IMR-90 (cell line): ENCODE measurements around the gene USP12. TPM values are rescaled to one million over a fixed set of nuclear protein-coding genes. Genes with fewer than 3 reads are reported as not detected.

ENCODE experiments used
- ATAC-seq: fragments of 200-7000 bp; cut with Tn5 transposase; 2 replicates; pipeline ENCODE4 v1.9.1; 2020; ENCODE audit warnings: low read depth, mild to moderate bottlenecking, moderate library complexity
- BruUV-seq: library from RNA; stranded (reverse); fragments of 400-500 nt; replicated peaks from 2 replicates; lab custom pipeline; 2021; lab: Mats Ljungman, UMichigan
- CTCF ChIA-PET: fragments of 300-600 bp; formaldehyde crosslinking; extraction: SDS; loops from one replicate; lab custom pipeline; 2021; ENCODE audit warnings: antibody characterized with exemption; lab: Yijun Ruan, JAX
- POLR2A ChIA-PET: fragments of 300-600 bp; sonication (Branson Sonifier 250); formaldehyde crosslinking; loops from one replicate; lab custom pipeline; 2022; ENCODE audit warnings: antibody characterized with exemption; ENCODE audit not compliant: unreplicated experiment; lab: Charles Lee
- DNase-seq: peaks from one replicate; pipeline ENCODE4 v3.0.0; 2013
- H2AFZ ChIP-seq: replicated peaks from 2 replicates; pipeline ENCODE3; 2013; ENCODE audit warnings: low read length, mild to moderate bottlenecking; ENCODE audit not compliant: poor library complexity
- H2AK5ac ChIP-seq: 2 replicates; pipeline ENCODE4 v1.6.1; 2013; ENCODE audit warnings: low read depth, low read length, inconsistent platforms
- H2AK9ac ChIP-seq: replicated peaks from 2 replicates; pipeline ENCODE3; 2013; ENCODE audit warnings: mild to moderate bottlenecking, low read depth, low read length, moderate library complexity; ENCODE audit not compliant: poor library complexity
- H2BK120ac ChIP-seq: 2 replicates; pipeline ENCODE4 v1.6.1; 2013; ENCODE audit warnings: low read depth, low read length, inconsistent platforms
- H2BK15ac ChIP-seq: 3 replicates; pipeline ENCODE4 v1.6.1; 2013; ENCODE audit warnings: low read depth, low read length, inconsistent platforms
- H2BK20ac ChIP-seq: 2 replicates; pipeline ENCODE4 v1.6.1; 2013; ENCODE audit warnings: low read depth, mild to moderate bottlenecking, inconsistent platforms, low read length, moderate library complexity
- H2BK5ac ChIP-seq: 2 replicates; pipeline ENCODE4 v1.6.1; 2013; ENCODE audit warnings: mild to moderate bottlenecking, low read depth, low read length, inconsistent platforms; ENCODE audit not compliant: poor library complexity, severe bottlenecking
- H3K14ac ChIP-seq: replicated peaks from 2 replicates; pipeline ENCODE4 v1.6.1; 2013; ENCODE audit warnings: low read depth, low read length, inconsistent platforms
- H3K18ac ChIP-seq: 2 replicates; pipeline ENCODE4 v1.6.1; 2013; ENCODE audit warnings: low read depth, low read length, control low read depth
- H3K23ac ChIP-seq: 2 replicates; pipeline ENCODE4 v1.6.1; 2013; ENCODE audit warnings: low read depth, low read length, inconsistent platforms
- H3K27ac ChIP-seq: 2 replicates; pipeline ENCODE4 v1.5.1; 2013; ENCODE audit warnings: mild to moderate bottlenecking, control low read depth, low read length; ENCODE audit not compliant: insufficient read depth
- H3K27me3 ChIP-seq: 2 replicates; pipeline ENCODE4 v1.6.1; 2013; ENCODE audit warnings: low read length; ENCODE audit not compliant: control insufficient read depth, insufficient read depth
- H3K36me3 ChIP-seq: 2 replicates; pipeline ENCODE4 v1.6.1; 2013; ENCODE audit warnings: low read length, mixed read lengths; ENCODE audit not compliant: control insufficient read depth, insufficient read depth
- H3K4ac ChIP-seq: 2 replicates; pipeline ENCODE4 v1.6.1; 2013; ENCODE audit warnings: low read depth, low read length, inconsistent platforms
- H3K4me1 ChIP-seq: 2 replicates; pipeline ENCODE4 v1.6.1; 2013; ENCODE audit warnings: low read length, mixed read lengths; ENCODE audit not compliant: control insufficient read depth, insufficient read depth
- H3K4me2 ChIP-seq: 2 replicates; pipeline ENCODE4 v1.6.1; 2013; ENCODE audit warnings: low read depth, mild to moderate bottlenecking, control low read depth, low read length, moderate library complexity
- H3K4me3 ChIP-seq: 2 replicates; pipeline ENCODE4 v1.5.1; 2013; ENCODE audit warnings: low read depth, mild to moderate bottlenecking, control low read depth, low read length, moderate library complexity; ENCODE audit not compliant: insufficient read depth
- H3K56ac ChIP-seq: 2 replicates; pipeline ENCODE4 v1.6.1; 2013; ENCODE audit warnings: low read length, inconsistent platforms; ENCODE audit not compliant: insufficient read depth; ENCODE audit errors: extremely low read depth
- H3K79me1 ChIP-seq, 2 experiments: 2 replicates each; pipeline ENCODE4 v1.6.1; 2013; ENCODE audit warnings: low read length in 2 of 2, inconsistent platforms in 1 of 2, low read depth in 1 of 2
- H3K9ac ChIP-seq: 2 replicates; pipeline ENCODE4 v1.6.1; 2013; ENCODE audit warnings: low read depth, low read length, control low read depth
- H3K9me1 ChIP-seq: 2 replicates; pipeline ENCODE4 v1.6.1; 2013; ENCODE audit warnings: low read length, inconsistent platforms; ENCODE audit not compliant: insufficient read depth
- H3K9me3 ChIP-seq: 2 replicates; pipeline ENCODE4 v1.6.1; 2013; ENCODE audit warnings: low read length; ENCODE audit not compliant: control insufficient read depth, insufficient read depth
- H4K20me1 ChIP-seq: 2 replicates; pipeline ENCODE4 v1.6.1; 2013; ENCODE audit warnings: low read length, inconsistent platforms; ENCODE audit not compliant: insufficient read depth
- H4K5ac ChIP-seq: 2 replicates; pipeline ENCODE4 v1.6.1; 2013; ENCODE audit warnings: mild to moderate bottlenecking, low read depth, low read length, control low read depth
- H4K8ac ChIP-seq, 2 experiments: 2 replicates each; pipeline ENCODE4 v1.6.1; 2013; ENCODE audit warnings: low read depth in 2 of 2, low read length in 2 of 2, control low read depth in 1 of 2, inconsistent platforms in 1 of 2
- H4K91ac ChIP-seq: 2 replicates; pipeline ENCODE4 v1.6.1; 2013; ENCODE audit warnings: low read depth, low read length, inconsistent platforms; ENCODE audit not compliant: insufficient read depth
- BHLHE40 ChIP-seq: fragments of 150-350 bp; IDR thresholded peaks from 2 replicates; pipeline ENCODE4 v1.6.1; 2016; ENCODE audit warnings: mild to moderate bottlenecking, low read depth, low read length
- CEBPB ChIP-seq: IDR thresholded peaks from 2 replicates; pipeline ENCODE4 v1.6.1; 2012; ENCODE audit warnings: low read depth, low read length, improper control_type of control experiment
- CHD1 ChIP-seq: IDR thresholded peaks from 2 replicates; pipeline ENCODE4 v1.6.1; 2012; ENCODE audit warnings: low read depth, low read length, improper control_type of control experiment
- ELK1 ChIP-seq: fragments of 150-350 bp; IDR thresholded peaks from 2 replicates; pipeline ENCODE4 v1.6.1; 2016; ENCODE audit warnings: low read depth, mild to moderate bottlenecking, low read length, moderate library complexity, borderline replicate concordance
- FOS ChIP-seq: fragments of 150-350 bp; IDR thresholded peaks from 2 replicates; pipeline ENCODE4 v1.6.1; 2016; ENCODE audit warnings: low read depth, low read length
- MAFK ChIP-seq: IDR thresholded peaks from 2 replicates; pipeline ENCODE4 v1.6.1; 2012; ENCODE audit warnings: low read depth, low read length, improper control_type of control experiment
- MAZ ChIP-seq: IDR thresholded peaks from 2 replicates; pipeline ENCODE4 v1.6.1; 2012; ENCODE audit warnings: low read depth, mild to moderate bottlenecking, low read length, improper control_type of control experiment, moderate library complexity, borderline replicate concordance
- MXI1 ChIP-seq: IDR thresholded peaks from 2 replicates; pipeline ENCODE4 v1.6.1; 2012; ENCODE audit warnings: low read depth, mild to moderate bottlenecking, low read length, moderate library complexity, borderline replicate concordance
- NFE2L2 ChIP-seq: fragments of 150-350 bp; IDR thresholded peaks from 2 replicates; pipeline ENCODE4 v1.6.1; 2016; ENCODE audit warnings: low read depth, mild to moderate bottlenecking, low read length
- POLR2A ChIP-seq: IDR thresholded peaks from 2 replicates; pipeline ENCODE4 v1.6.1; 2012; ENCODE audit warnings: mild to moderate bottlenecking, low read depth, low read length
- RAD21 ChIP-seq: IDR thresholded peaks from 2 replicates; pipeline ENCODE4 v1.6.1; 2012; ENCODE audit warnings: low read length, improper control_type of control experiment
- RCOR1 ChIP-seq: IDR thresholded peaks from 2 replicates; pipeline ENCODE4 v1.6.1; 2012; ENCODE audit warnings: mild to moderate bottlenecking, low read length, improper control_type of control experiment; ENCODE audit not compliant: insufficient replicate concordance
- RFX5 ChIP-seq: IDR thresholded peaks from 2 replicates; pipeline ENCODE4 v1.8.0; 2012; ENCODE audit warnings: low read depth, mild to moderate bottlenecking, low read length, moderate library complexity
- SMC3 ChIP-seq: fragments of 150-350 bp; IDR thresholded peaks from 2 replicates; pipeline ENCODE4 v1.6.1; 2016; ENCODE audit warnings: low read depth, mild to moderate bottlenecking, antibody characterized with exemption, low read length, moderate library complexity
- WGBS, 2 experiments: methylation state at CpG; one replicate each; pipeline versions ENCODE4 v1.1.5 to v1.1.7; 2013; ENCODE audit warnings: missing lambda C conversion rate in 2 of 2; ENCODE audit not compliant: insufficient read length in 1 of 2; ENCODE audit errors: extremely low coverage in 2 of 2; 5-methylcytosine and 5-hydroxymethylcytosine counted together
- dilution Hi-C: fragments of 300-500 bp; cut with HindIII; formaldehyde crosslinking; loops from one replicate; pipeline ENCODE4 v1.14.3; 2018; ENCODE audit warnings: low sequenced_read_pairs; ENCODE audit not compliant: unreplicated experiment
- in situ Hi-C: fragments of 300-500 bp; cut with MboI; formaldehyde crosslinking; loops from 3 replicates; pipeline ENCODE4 v1.14.3; 2019; ENCODE audit warnings: low sequenced_read_pairs, inconsistent platforms, mixed read lengths
- intact Hi-C: fragments of 100-400 bp; cut with micrococcal nuclease; formaldehyde crosslinking; loops from 2 replicates; pipeline ENCODE4 v1.10.0; 2022
- polyA plus RNA-seq, 3 experiments: library from polyadenylated mRNA; depleted of rRNA; stranded (reverse); fragments of >200 nt; gene quantifications; 2 replicates each; pipeline ENCODE4 v1.2.3, GENCODE V29; 2012; ENCODE audit warnings: low replicate concordance in 1 of 3
- total RNA-seq: library from RNA; depleted of rRNA; stranded (reverse); fragments of >200 nt; gene quantifications from 2 replicates; pipeline ENCODE4 v1.2.3, GENCODE V29; 2012
- TF ChIP-seq, protein P1 (sequence below): conservative IDR thresholded peaks from 2 replicates; pipeline ENCODE4 v1.5.1; 2012; ENCODE audit warnings: mild to moderate bottlenecking, low read depth, low read length, improper control_type of control experiment
- TF ChIP-seq, protein P2 (sequence below): fragments of 150-350 bp; IDR thresholded peaks from 2 replicates; pipeline ENCODE4 v1.6.1; 2017; ENCODE audit warnings: mild to moderate bottlenecking, antibody characterized with exemption, low read length, low read depth

USP12 gene
- total and polyA plus RNA-seq, 2 of the 4 experiments (the other 2 are of a cell fraction): 11.8 to 16.5 TPM

- intact Hi-C loops: no loop called here
- no peak for ATAC-seq
These were observed 28.1 kb upstream of the USP12 start for GRCh38 chr13:27199696-27200095.

More at GRCh38 chr13:27199696-27200095, 28.1 kb upstream of the USP12 start:
- H4K5ac ChIP-seq: no peak overlapping the region
- in situ Hi-C loops (no loop called here), dilution Hi-C loops (no loop called here)
- BruUV-seq: no TSS peak
- no peak overlapping the region for H3K4me2 ChIP-seq
- no peak overlapping the region for H2BK5ac ChIP-seq
- POLR2A ChIA-PET: no interaction called here
- no peak overlapping the region for H3K4ac ChIP-seq
- no peak overlapping the region for H3K56ac ChIP-seq
- no peak overlapping the region for H2BK20ac ChIP-seq
- H3K14ac ChIP-seq: no peak overlapping the region
- CTCF ChIA-PET: no interaction called here
- 0 out of 2 replicates have a peak, but pooled peaks cover 2% of the 10 kb centered on the region for H3K9me1 ChIP-seq
- no peak overlapping the region for H3K18ac ChIP-seq
- H2BK15ac ChIP-seq: no peak overlapping the region
- no CpG with 5 or more reads among the region's 2 CpGs for WGBS, 2 experiments
- H3K27me3 ChIP-seq: no peaks in the 10 kb centered on the region
- H4K8ac ChIP-seq: no peak overlapping the region
- no peaks in the 10 kb centered on the region for H3K9me3 ChIP-seq
- H3K36me3 ChIP-seq: no peaks in the 10 kb centered on the region
- TF ChIP-seq RAD21: no peak
- no peak for TF ChIP-seq MAZ
- TF ChIP-seq FOS: no peak
- TF ChIP-seq, protein P1, sequence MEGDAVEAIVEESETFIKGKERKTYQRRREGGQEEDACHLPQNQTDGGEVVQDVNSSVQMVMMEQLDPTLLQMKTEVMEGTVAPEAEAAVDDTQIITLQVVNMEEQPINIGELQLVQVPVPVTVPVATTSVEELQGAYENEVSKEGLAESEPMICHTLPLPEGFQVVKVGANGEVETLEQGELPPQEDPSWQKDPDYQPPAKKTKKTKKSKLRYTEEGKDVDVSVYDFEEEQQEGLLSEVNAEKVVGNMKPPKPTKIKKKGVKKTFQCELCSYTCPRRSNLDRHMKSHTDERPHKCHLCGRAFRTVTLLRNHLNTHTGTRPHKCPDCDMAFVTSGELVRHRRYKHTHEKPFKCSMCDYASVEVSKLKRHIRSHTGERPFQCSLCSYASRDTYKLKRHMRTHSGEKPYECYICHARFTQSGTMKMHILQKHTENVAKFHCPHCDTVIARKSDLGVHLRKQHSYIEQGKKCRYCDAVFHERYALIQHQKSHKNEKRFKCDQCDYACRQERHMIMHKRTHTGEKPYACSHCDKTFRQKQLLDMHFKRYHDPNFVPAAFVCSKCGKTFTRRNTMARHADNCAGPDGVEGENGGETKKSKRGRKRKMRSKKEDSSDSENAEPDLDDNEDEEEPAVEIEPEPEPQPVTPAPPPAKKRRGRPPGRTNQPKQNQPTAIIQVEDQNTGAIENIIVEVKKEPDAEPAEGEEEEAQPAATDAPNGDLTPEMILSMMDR: no peak
- no peak for TF ChIP-seq CHD1
- TF ChIP-seq MXI1: no peak
- no peak for TF ChIP-seq POLR2A
- no peak for TF ChIP-seq BHLHE40
- TF ChIP-seq MAFK: no peak
- no peak for TF ChIP-seq RFX5
- TF ChIP-seq, protein P2, sequence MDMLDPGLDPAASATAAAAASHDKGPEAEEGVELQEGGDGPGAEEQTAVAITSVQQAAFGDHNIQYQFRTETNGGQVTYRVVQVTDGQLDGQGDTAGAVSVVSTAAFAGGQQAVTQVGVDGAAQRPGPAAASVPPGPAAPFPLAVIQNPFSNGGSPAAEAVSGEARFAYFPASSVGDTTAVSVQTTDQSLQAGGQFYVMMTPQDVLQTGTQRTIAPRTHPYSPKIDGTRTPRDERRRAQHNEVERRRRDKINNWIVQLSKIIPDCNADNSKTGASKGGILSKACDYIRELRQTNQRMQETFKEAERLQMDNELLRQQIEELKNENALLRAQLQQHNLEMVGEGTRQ: no peak
- no peak for TF ChIP-seq SMC3
- no peak for TF ChIP-seq CEBPB
- no peak for TF ChIP-seq NFE2L2
- TF ChIP-seq ELK1: no peak
- no peak for TF ChIP-seq RCOR1
- no peak overlapping the region for H3K23ac ChIP-seq
- no peaks in the 10 kb centered on the region for H4K20me1 ChIP-seq
- H2AFZ ChIP-seq: no peak overlapping the region
- peaks cover 3% of the 10 kb centered on the region; the same call in 1 of the 2 replicates for H3K4me1 ChIP-seq
- no peak overlapping the region for H2AK9ac ChIP-seq
- H4K91ac ChIP-seq: no peak overlapping the region
- no peak overlapping the region for H2AK5ac ChIP-seq
- H3K27ac ChIP-seq: no peak overlapping the region
- H2BK120ac ChIP-seq: no peak overlapping the region
- no peaks in the 10 kb centered on the region for H3K79me1 ChIP-seq
- DNase-seq: no peak
- no peak overlapping the region for H3K4me3 ChIP-seq
- H3K9ac ChIP-seq: no peak overlapping the region
